WERI-Rb-1 (cell line): Measurements from ENCODE around the gene WBP2.
A peak's percentile ranks its signal among the peaks of the same experiment; 100 is the strongest.

Experiments
- DNase-seq: peaks from one replicate; pipeline ENCODE4 v3.0.0-alpha.2; 2020
- H3K27ac ChIP-seq: fragments of 250-450 bp; sonication (Bioruptor Pico); 2 replicates; pipeline ENCODE4 v1.5.1; 2020; ENCODE audit warnings: mild to moderate bottlenecking, moderate library complexity
- H3K27me3 ChIP-seq: fragments of 250-450 bp; sonication (Bioruptor Pico); 2 replicates; pipeline ENCODE4 v1.5.1; 2021; ENCODE audit warnings: mild to moderate bottlenecking, low read depth, moderate library complexity; ENCODE audit not compliant: insufficient read depth, severe bottlenecking
- H3K36me3 ChIP-seq: fragments of 250-450 bp; sonication (Bioruptor Pico); 2 replicates; pipeline ENCODE4 v1.5.1; 2020; ENCODE audit warnings: mild to moderate bottlenecking, moderate library complexity
- H3K4me3 ChIP-seq: 2 replicates; pipeline ENCODE4 v1.5.1; 2011; ENCODE audit warnings: low read depth, mild to moderate bottlenecking, control low read depth, low read length
- H3K9me3 ChIP-seq: fragments of 250-450 bp; sonication (Bioruptor Pico); 2 replicates; pipeline ENCODE4 v1.5.1; 2021; ENCODE audit warnings: mild to moderate bottlenecking, moderate library complexity; ENCODE audit not compliant: severe bottlenecking
- TF ChIP-seq, protein P1 (sequence below): IDR thresholded peaks from 2 replicates; pipeline ENCODE4 v1.5.1; 2011; ENCODE audit warnings: low read depth, mild to moderate bottlenecking, control low read depth, inconsistent platforms, low read length

Gene WBP2

DNA sequence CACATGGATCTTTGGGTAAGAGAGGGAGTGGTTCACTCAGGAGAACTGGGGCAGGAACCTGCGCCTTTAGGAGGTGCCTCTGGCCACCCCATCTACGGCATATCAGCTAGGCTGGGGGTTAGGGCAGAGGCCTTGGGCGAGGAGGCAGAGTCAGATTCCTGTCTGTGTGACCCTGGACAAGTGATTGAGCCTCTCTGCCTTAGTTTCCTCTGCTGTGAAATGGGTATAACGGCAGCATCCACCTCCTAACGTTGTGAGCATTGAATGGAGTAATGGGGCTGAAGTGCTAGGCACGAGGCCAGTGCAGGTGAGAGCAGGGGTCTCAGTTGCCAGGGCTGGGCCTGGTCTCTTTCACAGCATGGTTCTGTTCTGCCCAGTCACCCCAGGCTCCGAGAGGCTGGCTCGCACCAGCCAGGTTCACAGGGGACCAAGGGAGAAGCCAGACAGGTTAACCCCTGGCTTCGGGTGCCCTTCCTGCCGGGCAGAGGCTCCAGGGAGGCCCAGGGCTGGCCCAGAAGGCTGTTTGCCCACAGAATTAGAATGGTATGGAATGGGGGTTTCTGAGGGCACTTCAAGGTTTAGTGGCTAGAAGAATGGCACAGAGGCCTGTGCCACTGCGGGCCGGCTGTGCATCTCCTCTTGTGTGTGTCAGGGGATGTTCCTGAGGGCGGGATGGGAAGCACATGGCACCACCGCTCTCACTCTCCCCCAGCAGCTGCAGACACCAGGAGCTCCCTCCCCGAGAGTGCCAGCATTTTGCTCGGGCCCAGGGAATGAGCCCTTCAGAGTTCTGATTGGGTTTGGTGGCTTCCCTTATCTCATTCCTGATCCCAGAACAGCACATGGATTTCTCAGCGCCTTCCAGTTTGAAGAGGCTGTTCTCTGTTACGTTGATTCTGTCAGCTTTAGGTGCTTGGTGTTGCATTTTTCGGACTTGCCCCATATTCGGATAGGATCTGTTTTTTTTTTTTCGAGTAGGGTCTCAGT is 34.7 kb downstream of the WBP2 start:
- Histone ChIP-seq H3K4me3 (no peak overlapping the region), H3K36me3 (peaks cover 90% of the 10 kb centered on the region), H3K9me3 (no peaks in the 10 kb centered on the region), H3K27me3 (no peaks in the 10 kb centered on the region), H3K27ac (no peak overlapping the region)
- TF ChIP-seq, protein P1, sequence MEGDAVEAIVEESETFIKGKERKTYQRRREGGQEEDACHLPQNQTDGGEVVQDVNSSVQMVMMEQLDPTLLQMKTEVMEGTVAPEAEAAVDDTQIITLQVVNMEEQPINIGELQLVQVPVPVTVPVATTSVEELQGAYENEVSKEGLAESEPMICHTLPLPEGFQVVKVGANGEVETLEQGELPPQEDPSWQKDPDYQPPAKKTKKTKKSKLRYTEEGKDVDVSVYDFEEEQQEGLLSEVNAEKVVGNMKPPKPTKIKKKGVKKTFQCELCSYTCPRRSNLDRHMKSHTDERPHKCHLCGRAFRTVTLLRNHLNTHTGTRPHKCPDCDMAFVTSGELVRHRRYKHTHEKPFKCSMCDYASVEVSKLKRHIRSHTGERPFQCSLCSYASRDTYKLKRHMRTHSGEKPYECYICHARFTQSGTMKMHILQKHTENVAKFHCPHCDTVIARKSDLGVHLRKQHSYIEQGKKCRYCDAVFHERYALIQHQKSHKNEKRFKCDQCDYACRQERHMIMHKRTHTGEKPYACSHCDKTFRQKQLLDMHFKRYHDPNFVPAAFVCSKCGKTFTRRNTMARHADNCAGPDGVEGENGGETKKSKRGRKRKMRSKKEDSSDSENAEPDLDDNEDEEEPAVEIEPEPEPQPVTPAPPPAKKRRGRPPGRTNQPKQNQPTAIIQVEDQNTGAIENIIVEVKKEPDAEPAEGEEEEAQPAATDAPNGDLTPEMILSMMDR = no peak
- DNase-seq = no peak

DNA sequence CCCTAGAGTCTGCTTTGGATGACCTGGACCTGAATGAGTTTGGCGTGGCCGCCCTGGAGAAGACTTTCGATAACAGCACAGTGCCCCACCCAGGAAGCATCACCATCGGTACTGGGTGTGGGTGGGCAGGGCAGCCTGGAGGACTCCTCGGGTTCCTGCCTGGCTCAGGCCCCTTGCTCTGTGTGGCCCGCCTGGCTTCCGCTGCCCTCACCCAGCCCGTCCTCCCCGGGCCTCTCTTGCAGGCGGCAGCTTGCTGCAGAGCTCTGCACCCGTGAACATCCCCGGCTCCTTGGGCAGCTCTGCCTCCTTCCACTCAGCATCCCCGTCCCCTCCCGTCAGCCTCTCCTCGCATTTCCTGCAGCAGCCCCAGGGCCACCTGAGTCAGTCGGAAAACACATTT is 35.5 kb downstream of the WBP2 start:
- DNase-seq = no peak
- H3K36me3 ChIP-seq = peaks cover 95% of the 10 kb centered on the region
- no peaks in the 10 kb centered on the region for H3K9me3 ChIP-seq
- H3K27me3 ChIP-seq = no peaks in the 10 kb centered on the region
- TF ChIP-seq, protein P1 = no peak
- H3K27ac ChIP-seq = no peak overlapping the region
- H3K4me3 ChIP-seq = no peak overlapping the region

DNA sequence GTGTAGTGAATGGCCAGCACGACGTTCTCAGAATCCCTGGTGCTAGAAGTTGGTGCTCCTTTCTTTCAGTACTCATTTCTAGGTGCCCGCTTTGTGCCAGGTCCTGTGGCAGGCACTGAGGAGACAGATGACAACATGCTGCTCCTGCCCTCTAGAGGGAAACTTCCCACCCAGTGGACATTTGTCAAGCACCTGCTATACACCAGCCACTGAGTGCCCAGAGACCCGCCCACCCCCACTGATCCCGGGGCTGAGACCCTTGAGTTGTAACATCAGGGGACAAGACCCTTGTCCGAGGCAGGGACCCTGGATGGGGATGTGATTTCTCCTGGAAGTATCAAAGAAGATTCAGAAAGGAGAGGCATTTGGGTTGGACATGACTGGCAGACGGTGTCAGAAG is 36.0 kb downstream of the WBP2 start:
- no peak overlapping the region for H3K4me3 ChIP-seq
- H3K27ac ChIP-seq = no peak overlapping the region
- TF ChIP-seq, protein P1 = 0 out of 2 replicates have a peak, but pooled peaks have one; percentile 9
- no peaks in the 10 kb centered on the region for H3K27me3 ChIP-seq
- DNase-seq = peak; percentile 11
- peaks cover 95% of the 10 kb centered on the region for H3K36me3 ChIP-seq
- H3K9me3 ChIP-seq = no peaks in the 10 kb centered on the region

DNA sequence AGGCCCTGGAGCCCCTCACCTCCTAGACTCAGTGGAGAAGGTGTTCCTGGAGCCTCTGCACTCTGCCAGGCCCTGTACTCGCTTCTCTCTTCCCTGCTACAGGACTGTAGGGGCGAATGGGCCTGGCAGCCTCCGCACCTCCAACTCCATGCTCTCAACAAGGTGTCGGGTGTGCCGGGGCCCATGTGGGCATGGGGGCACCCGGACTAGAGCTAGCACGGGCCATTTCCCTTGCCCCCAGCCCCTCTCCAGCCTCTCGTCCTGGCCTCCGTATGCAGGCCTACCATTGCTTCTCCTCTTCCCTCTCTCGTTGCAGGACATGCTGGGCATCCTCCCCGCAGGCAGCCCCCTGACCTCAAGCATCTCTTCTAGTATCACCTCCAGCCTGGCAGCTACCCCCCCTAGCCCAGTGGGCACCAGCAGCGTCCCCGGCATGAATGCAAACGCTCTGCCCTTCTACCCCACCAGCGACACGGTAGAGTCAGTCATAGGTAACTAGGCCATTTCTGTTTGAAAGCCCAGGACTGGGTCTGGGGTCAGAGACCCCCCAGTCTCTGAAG is 36.7 kb downstream of the WBP2 start:
- Histone ChIP-seq H3K36me3 (peaks cover 95% of the 10 kb centered on the region), H3K27me3 (no peaks in the 10 kb centered on the region), H3K4me3 (no peak overlapping the region), H3K27ac (no peak overlapping the region), H3K9me3 (no peaks in the 10 kb centered on the region)
- TF ChIP-seq, protein P1 = no peak
- DNase-seq = peak; percentile 8

DNA sequence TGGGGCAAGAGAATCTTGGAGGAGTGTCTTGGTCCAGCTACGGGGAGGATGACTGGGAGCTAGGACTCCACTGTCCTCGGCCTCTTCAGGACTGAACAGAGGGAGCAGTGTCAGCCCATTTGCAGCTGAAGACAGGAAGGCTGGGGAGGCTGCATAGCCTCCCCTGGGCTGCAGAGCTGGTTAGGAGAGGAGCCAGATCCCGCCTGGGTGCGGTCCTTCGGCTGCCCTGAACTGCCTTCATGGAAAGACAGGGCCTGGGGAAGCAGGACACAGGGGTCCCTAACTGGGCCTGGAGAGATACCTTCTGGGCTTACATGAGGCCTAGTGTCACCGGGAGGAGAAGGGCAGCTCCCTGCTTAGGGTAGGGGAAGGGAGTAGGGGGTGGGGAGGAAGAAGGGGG is 37.6 kb downstream of the WBP2 start:
- Histone ChIP-seq H3K4me3 (no peak overlapping the region), H3K36me3 (peaks cover 95% of the 10 kb centered on the region), H3K9me3 (no peaks in the 10 kb centered on the region), H3K27ac (no peak overlapping the region), H3K27me3 (no peaks in the 10 kb centered on the region)
- TF ChIP-seq, protein P1 = no peak
- DNase-seq = no peak
